DOHH2 (cell line): ENCODE results near the gene TBKBP1.

Source experiments
- EZH2phosphoT487 ChIP-seq: fragments of 200-600 bp; sonication (generic); IDR thresholded peaks from 2 replicates; pipeline ENCODE4 v1.6.1; 2017; ENCODE audit warnings: borderline replicate concordance, mild to moderate bottlenecking, antibody characterized with exemption, low read length, moderate library complexity, mixed read lengths
- TF ChIP-seq, protein P1 (sequence below): fragments of 200-600 bp; sonication (generic); IDR thresholded peaks from one replicate; pipeline ENCODE4 v1.5.1; 2014; ENCODE audit warnings: antibody characterized with exemption, mild to moderate bottlenecking, low read depth, low read length; ENCODE audit not compliant: poor library complexity, severe bottlenecking

DNA sequence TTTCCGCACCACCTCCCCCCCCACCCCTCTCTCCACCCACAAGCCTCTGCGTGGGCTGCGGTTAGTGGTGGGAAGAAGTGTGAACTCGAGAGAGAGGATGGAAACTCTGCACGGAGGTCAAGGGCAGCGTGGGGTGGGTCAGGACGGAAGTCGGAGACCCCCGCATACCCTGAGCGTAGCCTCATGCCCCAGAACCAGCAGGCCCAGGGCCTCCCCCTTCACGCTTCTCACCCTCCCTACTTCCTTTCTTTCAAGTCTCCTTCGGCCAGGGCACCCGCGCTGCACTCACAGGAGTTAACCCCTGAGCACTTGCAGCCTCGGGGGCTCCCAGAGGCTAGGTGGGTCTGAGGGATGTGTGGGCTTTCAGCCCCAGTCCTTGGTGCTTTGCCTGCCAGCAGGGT, 9.2 kb downstream of the TBKBP1 start:
- TF ChIP-seq, protein P1, sequence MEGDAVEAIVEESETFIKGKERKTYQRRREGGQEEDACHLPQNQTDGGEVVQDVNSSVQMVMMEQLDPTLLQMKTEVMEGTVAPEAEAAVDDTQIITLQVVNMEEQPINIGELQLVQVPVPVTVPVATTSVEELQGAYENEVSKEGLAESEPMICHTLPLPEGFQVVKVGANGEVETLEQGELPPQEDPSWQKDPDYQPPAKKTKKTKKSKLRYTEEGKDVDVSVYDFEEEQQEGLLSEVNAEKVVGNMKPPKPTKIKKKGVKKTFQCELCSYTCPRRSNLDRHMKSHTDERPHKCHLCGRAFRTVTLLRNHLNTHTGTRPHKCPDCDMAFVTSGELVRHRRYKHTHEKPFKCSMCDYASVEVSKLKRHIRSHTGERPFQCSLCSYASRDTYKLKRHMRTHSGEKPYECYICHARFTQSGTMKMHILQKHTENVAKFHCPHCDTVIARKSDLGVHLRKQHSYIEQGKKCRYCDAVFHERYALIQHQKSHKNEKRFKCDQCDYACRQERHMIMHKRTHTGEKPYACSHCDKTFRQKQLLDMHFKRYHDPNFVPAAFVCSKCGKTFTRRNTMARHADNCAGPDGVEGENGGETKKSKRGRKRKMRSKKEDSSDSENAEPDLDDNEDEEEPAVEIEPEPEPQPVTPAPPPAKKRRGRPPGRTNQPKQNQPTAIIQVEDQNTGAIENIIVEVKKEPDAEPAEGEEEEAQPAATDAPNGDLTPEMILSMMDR = no peak
- no peak for TF ChIP-seq EZH2phosphoT487
